Stimulated activated effector memory CD8-positive, alpha-beta T cell treated with anti-CD3 and anti-CD28 coated beads, Interleukin-12 subunit alpha, Interleukin-12 subunit beta, amount 100 ng/mL, for 72 hours (primary cell): ENCODE results near the gene MYRF.

Experiments used
- ATAC-seq: fragments of 150-1000 bp; cut with Tn5 transposase; 2 replicates; pipeline ENCODE4 v1.10.0; 2021
- DNase-seq, 2 donors: peaks; one replicate each; pipeline ENCODE4 v3.0.0; 2021 to 2022; ENCODE audit warnings: low spot score in 2 of 2
- H3K27ac Mint-ChIP-seq: one replicate; pipeline ENCODE4 v1.8.0; 2022; ENCODE audit warnings: mild to moderate bottlenecking, mixed read lengths
- H3K36me3 Mint-ChIP-seq: one replicate; pipeline ENCODE4 v1.8.0; 2022; ENCODE audit warnings: mild to moderate bottlenecking, mixed read lengths
- H3K4me1 Mint-ChIP-seq: one replicate; pipeline ENCODE4 v1.8.0; 2022; ENCODE audit warnings: mixed read lengths
- H3K4me3 Mint-ChIP-seq: one replicate; pipeline ENCODE4 v1.8.0; 2022; ENCODE audit warnings: mild to moderate bottlenecking, mixed read lengths
- H3K9me3 Mint-ChIP-seq: one replicate; pipeline ENCODE4 v1.8.0; 2022; ENCODE audit warnings: mixed read lengths

Gene MYRF

GRCh38 chr11:61756147-61756451 lies 3.7 kb downstream of the MYRF start:
- ATAC-seq (no peak), DNase-seq (no peak)
- Mint-ChIP-seq H3K9me3 (no peaks in the 10 kb centered on the region), H3K4me3 (peak overlapping the region; percentile 58), H3K4me1 (peaks cover 48% of the 10 kb centered on the region), H3K36me3 (no peaks in the 10 kb centered on the region), H3K27ac (peak overlapping the region; percentile 88)

GRCh38 chr11:61756452-61757212 lies 4.2 kb downstream of the MYRF start:
- peak in 1 of 2 donors; percentile 65 for DNase-seq
- Mint-ChIP-seq H3K4me1 (peaks cover 50% of the 10 kb centered on the region), H3K4me3 (peak overlapping the region; percentile 58), H3K27ac (peak overlapping the region; percentile 88), H3K9me3 (no peaks in the 10 kb centered on the region), H3K36me3 (no peaks in the 10 kb centered on the region)
- peak; percentile 81 for ATAC-seq

- peak overlapping the region; percentile 58 for H3K4me3 Mint-ChIP-seq
- H3K9me3 Mint-ChIP-seq, result no peaks in the 10 kb centered on the region
- H3K27ac Mint-ChIP-seq, result peak overlapping the region; percentile 88
- no peak for ATAC-seq
- peaks cover 55% of the 10 kb centered on the region for H3K4me1 Mint-ChIP-seq
- H3K36me3 Mint-ChIP-seq, result no peaks in the 10 kb centered on the region
- DNase-seq, result no peak
Observed at GRCh38 chr11:61757213-61757862, 4.9 kb downstream of the MYRF start.

- DNase-seq (no peak), ATAC-seq (no peak)
- Mint-ChIP-seq H3K4me1 (peaks cover 31% of the 10 kb centered on the region), H3K27ac (no peak overlapping the region), H3K9me3 (no peaks in the 10 kb centered on the region), H3K4me3 (no peak overlapping the region), H3K36me3 (no peaks in the 10 kb centered on the region)
Observed at GRCh38 chr11:61760946-61761345, 8.5 kb downstream of the MYRF start.

- Mint-ChIP-seq H3K27ac (peak overlapping the region; percentile 58), H3K4me1 (peaks cover 24% of the 10 kb centered on the region), H3K4me3 (no peak overlapping the region), H3K9me3 (no peaks in the 10 kb centered on the region), H3K36me3 (no peaks in the 10 kb centered on the region)
- ATAC-seq, result no peak
- DNase-seq, result no peak
Observed at GRCh38 chr11:61761440-61762222, 9.2 kb downstream of the MYRF start.

GRCh38 chr11:61762223-61762615 lies 9.8 kb downstream of the MYRF start:
- ATAC-seq, result no peak
- Mint-ChIP-seq H3K4me3 (no peak overlapping the region), H3K4me1 (peaks cover 18% of the 10 kb centered on the region), H3K27ac (peak overlapping the region; percentile 58), H3K9me3 (no peaks in the 10 kb centered on the region), H3K36me3 (no peaks in the 10 kb centered on the region)
- no peak for DNase-seq

- H3K9me3 Mint-ChIP-seq, result no peaks in the 10 kb centered on the region
- H3K27ac Mint-ChIP-seq, result peak overlapping the region; percentile 37
- no peak for ATAC-seq
- peaks cover 14% of the 10 kb centered on the region for H3K4me1 Mint-ChIP-seq
- DNase-seq, result no peak
- H3K36me3 Mint-ChIP-seq, result no peaks in the 10 kb centered on the region
- H3K4me3 Mint-ChIP-seq, result no peak overlapping the region
Observed at GRCh38 chr11:61762798-61763197, 10.4 kb downstream of the MYRF start.

- peaks cover 8% of the 10 kb centered on the region for H3K4me1 Mint-ChIP-seq
- H3K9me3 Mint-ChIP-seq, result no peaks in the 10 kb centered on the region
- no peak for ATAC-seq
- H3K36me3 Mint-ChIP-seq, result no peaks in the 10 kb centered on the region
- no peak overlapping the region for H3K27ac Mint-ChIP-seq
- DNase-seq, result no peak
- H3K4me3 Mint-ChIP-seq, result no peak overlapping the region
Observed at GRCh38 chr11:61763930-61764605, 11.6 kb downstream of the MYRF start.

GRCh38 chr11:61764606-61765260 lies 12.3 kb downstream of the MYRF start:
- Mint-ChIP-seq H3K4me3 (no peak overlapping the region), H3K4me1 (peaks cover 8% of the 10 kb centered on the region), H3K27ac (no peak overlapping the region), H3K36me3 (no peaks in the 10 kb centered on the region), H3K9me3 (no peaks in the 10 kb centered on the region)
- no peak for ATAC-seq
- no peak for DNase-seq

- no peak for ATAC-seq
- Mint-ChIP-seq H3K36me3 (no peaks in the 10 kb centered on the region), H3K4me1 (peaks cover 8% of the 10 kb centered on the region), H3K9me3 (no peaks in the 10 kb centered on the region), H3K27ac (no peak overlapping the region), H3K4me3 (no peak overlapping the region)
- no peak for DNase-seq
Observed at GRCh38 chr11:61765550-61766253, 13.3 kb downstream of the MYRF start.

- H3K4me3 Mint-ChIP-seq, result no peak overlapping the region
- ATAC-seq (no peak), DNase-seq (no peak)
- no peaks in the 10 kb centered on the region for H3K36me3 Mint-ChIP-seq
- peaks cover 8% of the 10 kb centered on the region for H3K4me1 Mint-ChIP-seq
- no peaks in the 10 kb centered on the region for H3K9me3 Mint-ChIP-seq
- no peak overlapping the region for H3K27ac Mint-ChIP-seq
Observed at GRCh38 chr11:61766353-61766841, 14.0 kb downstream of the MYRF start.

GRCh38 chr11:61768376-61769076 lies 16.1 kb downstream of the MYRF start:
- Mint-ChIP-seq H3K36me3 (no peaks in the 10 kb centered on the region), H3K27ac (peak overlapping the region; percentile 39), H3K9me3 (no peaks in the 10 kb centered on the region), H3K4me3 (no peak overlapping the region), H3K4me1 (peaks cover 15% of the 10 kb centered on the region)
- ATAC-seq (no peak), DNase-seq (no peak)

GRCh38 chr11:61769169-61769920 lies 16.9 kb downstream of the MYRF start:
- Mint-ChIP-seq H3K4me1 (peaks cover 15% of the 10 kb centered on the region), H3K27ac (no peak overlapping the region), H3K36me3 (no peaks in the 10 kb centered on the region), H3K4me3 (no peak overlapping the region), H3K9me3 (no peaks in the 10 kb centered on the region)
- ATAC-seq (no peak), DNase-seq (no peak)
